A549 (cell line): ENCODE data around the gene CRACDL.

Experiments
- CBX2 ChIP-seq: fragments of 200-600 bp; sonication (generic); IDR thresholded peaks from 2 replicates; pipeline ENCODE4 v1.6.1; 2016; ENCODE audit warnings: low read depth, mild to moderate bottlenecking, borderline replicate concordance
- CTCF ChIP-seq: fragments of >200 bp; sonication (Bioruptor Twin); formaldehyde crosslinking; IDR thresholded peaks from 3 replicates; pipeline ENCODE4 v1.5.1; 2016
- EP300 ChIP-seq, 2 experiments: fragments of >200 bp; sonication (Bioruptor Twin); formaldehyde crosslinking; IDR thresholded peaks; 2 replicates in 1 of 2; 3 replicates in 1 of 2; pipeline ENCODE4 v1.6.1; 2016 to 2017
- ESRRA ChIP-seq: fragments of 150-350 bp; IDR thresholded peaks from 2 replicates; pipeline ENCODE4 v1.6.1; 2014; ENCODE audit warnings: mild to moderate bottlenecking, low read length, borderline replicate concordance
- HMGXB4 ChIP-seq: fragments of 250-450 bp; sonication (Bioruptor Pico); IDR thresholded peaks from 2 replicates; pipeline ENCODE4 v1.5.0; 2021; ENCODE audit warnings: mild to moderate bottlenecking, moderate library complexity, borderline replicate concordance
- MAFK ChIP-seq: fragments of 450-650 bp; IDR thresholded peaks from 2 replicates; pipeline ENCODE4 v1.6.1; 2014; ENCODE audit not compliant: partially characterized antibody
- MYC ChIP-seq: IDR thresholded peaks from 2 replicates; pipeline ENCODE4 v1.6.1; 2012; ENCODE audit warnings: mild to moderate bottlenecking, inconsistent platforms, low read length, improper control_type of control experiment, borderline replicate concordance
- POLR2A ChIP-seq: IDR thresholded peaks from 2 replicates; pipeline ENCODE4 v1.6.1; 2012; ENCODE audit warnings: mild to moderate bottlenecking, low read length
- POLR2AphosphoS2 ChIP-seq: conservative IDR thresholded peaks from 2 replicates; pipeline ENCODE4 v1.6.1; 2012; ENCODE audit warnings: low read length, improper control_type of control experiment, inconsistent platforms
- RARB ChIP-seq: fragments of 250-450 bp; sonication (Bioruptor Pico); IDR thresholded peaks from 2 replicates; pipeline ENCODE4 v1.8.0; 2021; ENCODE audit warnings: mild to moderate bottlenecking, moderate library complexity
- RCOR1 ChIP-seq: fragments of 150-350 bp; IDR thresholded peaks from 2 replicates; pipeline ENCODE4 v1.6.1; 2014; ENCODE audit warnings: antibody characterized with exemption, low read length, low read depth
- REST ChIP-seq: fragments of 200-600 bp; sonication (generic); IDR thresholded peaks from 2 replicates; pipeline ENCODE4 v1.6.1; 2016; ENCODE audit warnings: antibody characterized with exemption, mild to moderate bottlenecking, moderate library complexity
- TF ChIP-seq, protein P1 (sequence below): fragments of 450-650 bp; IDR thresholded peaks from 2 replicates; pipeline ENCODE4 v1.6.1; 2014; ENCODE audit warnings: antibody characterized with exemption

- TF ChIP-seq CTCF (no peak), MYC (no peak), POLR2AphosphoS2 (no peak), RCOR1 (no peak), MAFK (no peak), EP300 (IDR thresholded peaks at IDR 0.05) (no peak), CBX2 (no peak), POLR2A (no peak), REST (no peak), RARB (CRISPR knock-in tag) (no peak), ESRRA (no peak), HMGXB4 (CRISPR knock-in tag) (no peak)
- TF ChIP-seq, protein P1, sequence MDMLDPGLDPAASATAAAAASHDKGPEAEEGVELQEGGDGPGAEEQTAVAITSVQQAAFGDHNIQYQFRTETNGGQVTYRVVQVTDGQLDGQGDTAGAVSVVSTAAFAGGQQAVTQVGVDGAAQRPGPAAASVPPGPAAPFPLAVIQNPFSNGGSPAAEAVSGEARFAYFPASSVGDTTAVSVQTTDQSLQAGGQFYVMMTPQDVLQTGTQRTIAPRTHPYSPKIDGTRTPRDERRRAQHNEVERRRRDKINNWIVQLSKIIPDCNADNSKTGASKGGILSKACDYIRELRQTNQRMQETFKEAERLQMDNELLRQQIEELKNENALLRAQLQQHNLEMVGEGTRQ = no peak
Measured at GRCh38 chr2:98931596-98931995, 4.4 kb downstream of the CRACDL start.
